Upper lobe of left lung (tissue), 4 donors: Measurements from ENCODE around the gene MS4A18.

ENCODE experiments used
- EP300 ChIP-seq, 4 donors: sonication (generic); formaldehyde crosslinking; IDR thresholded peaks; one replicate each; pipeline ENCODE4 v1.5.1; 2017; ENCODE audit warnings: antibody characterized with exemption in 4 of 4, control low read depth in 2 of 4
- POLR2A ChIP-seq, 4 donors: fragments of 450-650 bp; IDR thresholded peaks; one replicate each; pipeline ENCODE4 v1.5.1; 2016 to 2017; ENCODE audit warnings: antibody characterized with exemption in 4 of 4, mild to moderate bottlenecking in 2 of 4
- POLR2AphosphoS5 ChIP-seq, 2 donors: sonication (generic); formaldehyde crosslinking; IDR thresholded peaks; one replicate each; pipeline ENCODE4 v1.5.1; 2017; ENCODE audit warnings: antibody characterized with exemption in 2 of 2
- TF ChIP-seq, protein P1 (sequence below), 6 experiments: fragments of 450-650 bp in 4 of 6; fragments of 200-600 bp in 2 of 6; sonication (generic) in 2 of 6; IDR thresholded peaks; one replicate each; pipeline ENCODE4 v1.5.1; 2016 to 2019; ENCODE audit warnings: antibody characterized with exemption in 6 of 6

DNA sequence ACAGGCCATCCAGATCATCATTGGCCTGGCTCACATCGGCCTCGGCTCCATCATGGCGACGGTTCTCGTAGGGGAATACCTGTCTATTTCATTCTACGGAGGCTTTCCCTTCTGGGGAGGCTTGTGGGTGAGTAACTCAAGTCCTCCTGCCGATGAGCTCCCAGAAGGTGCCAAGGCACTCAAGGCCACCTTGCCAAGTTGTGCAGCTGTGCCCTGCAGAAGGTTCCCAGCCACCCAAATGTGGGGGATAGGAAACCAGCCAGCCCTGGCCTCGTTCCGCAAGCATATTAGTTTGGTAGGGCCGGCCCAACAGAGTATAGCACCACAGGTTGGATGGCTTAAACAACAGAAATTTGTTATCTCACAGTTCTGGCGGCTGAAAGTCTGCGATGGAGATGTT lies 21.1 kb upstream of the MS4A18 start:
- TF ChIP-seq, protein P1, sequence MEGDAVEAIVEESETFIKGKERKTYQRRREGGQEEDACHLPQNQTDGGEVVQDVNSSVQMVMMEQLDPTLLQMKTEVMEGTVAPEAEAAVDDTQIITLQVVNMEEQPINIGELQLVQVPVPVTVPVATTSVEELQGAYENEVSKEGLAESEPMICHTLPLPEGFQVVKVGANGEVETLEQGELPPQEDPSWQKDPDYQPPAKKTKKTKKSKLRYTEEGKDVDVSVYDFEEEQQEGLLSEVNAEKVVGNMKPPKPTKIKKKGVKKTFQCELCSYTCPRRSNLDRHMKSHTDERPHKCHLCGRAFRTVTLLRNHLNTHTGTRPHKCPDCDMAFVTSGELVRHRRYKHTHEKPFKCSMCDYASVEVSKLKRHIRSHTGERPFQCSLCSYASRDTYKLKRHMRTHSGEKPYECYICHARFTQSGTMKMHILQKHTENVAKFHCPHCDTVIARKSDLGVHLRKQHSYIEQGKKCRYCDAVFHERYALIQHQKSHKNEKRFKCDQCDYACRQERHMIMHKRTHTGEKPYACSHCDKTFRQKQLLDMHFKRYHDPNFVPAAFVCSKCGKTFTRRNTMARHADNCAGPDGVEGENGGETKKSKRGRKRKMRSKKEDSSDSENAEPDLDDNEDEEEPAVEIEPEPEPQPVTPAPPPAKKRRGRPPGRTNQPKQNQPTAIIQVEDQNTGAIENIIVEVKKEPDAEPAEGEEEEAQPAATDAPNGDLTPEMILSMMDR (IDR thresholded peaks at IDR 0.05), result no peak
- TF ChIP-seq POLR2AphosphoS5 (IDR thresholded peaks at IDR 0.05), result no peak
- TF ChIP-seq POLR2A (IDR thresholded peaks at IDR 0.05), result no peak
- no peak for TF ChIP-seq EP300 (IDR thresholded peaks at IDR 0.05)
